Colon (tissue), 2 donors: ENCODE data around the gene TRIM66.

Source experiments
- FAIRE-seq: peaks from 2 replicates; lab custom pipeline; 2012; peaks lifted over from hg19 to GRCh38; lab: Jason Lieb, UNC
- donor health status: control.
- donor health status: control.

The TRIM66 gene

GRCh38 chr11:8605971-8606563, 76.4 kb downstream of the TRIM66 start:
- FAIRE-seq, result no peak

GRCh38 chr11:8604078-8604723, 78.3 kb downstream of the TRIM66 start:
- no peak for FAIRE-seq

GRCh38 chr11:8603696-8604077, 78.8 kb downstream of the TRIM66 start:
- FAIRE-seq, result no peak

GRCh38 chr11:8601376-8602133, 80.9 kb downstream of the TRIM66 start:
- FAIRE-seq, result no peak

GRCh38 chr11:8598506-8598905, 84.0 kb downstream of the TRIM66 start:
- FAIRE-seq, result no peak

GRCh38 chr11:8597182-8597581, 85.3 kb downstream of the TRIM66 start:
- no peak for FAIRE-seq

- no peak for FAIRE-seq
Observed at GRCh38 chr11:8596504-8597046, 85.9 kb downstream of the TRIM66 start.

- no peak for FAIRE-seq
Observed at GRCh38 chr11:8593935-8594909, 88.2 kb downstream of the TRIM66 start, which contains the start of gene STK33. STK33 (minus strand) TSS chr11:8594228; CDS start chr11:8474905, 119,323 bp downstream.

- FAIRE-seq, result no peak
Observed at GRCh38 chr11:8593455-8593854, 89.0 kb downstream of the TRIM66 start.

GRCh38 chr11:8587915-8588314, 94.5 kb downstream of the TRIM66 start:
- no peak for FAIRE-seq

- FAIRE-seq, result no peak
Observed at GRCh38 chr11:8586805-8587204, 95.7 kb downstream of the TRIM66 start.

GRCh38 chr11:8586184-8586583, 96.3 kb downstream of the TRIM66 start:
- no peak for FAIRE-seq

- no peak for FAIRE-seq
Observed at GRCh38 chr11:8584511-8584910, 98.0 kb downstream of the TRIM66 start.

GRCh38 chr11:8584082-8584481, 98.4 kb downstream of the TRIM66 start:
- FAIRE-seq, result no peak

GRCh38 chr11:8581300-8581699, 101.2 kb downstream of the TRIM66 start:
- no peak for FAIRE-seq

GRCh38 chr11:8577791-8578581, 104.5 kb downstream of the TRIM66 start:
- no peak for FAIRE-seq

GRCh38 chr11:8574798-8575197, 107.7 kb downstream of the TRIM66 start:
- no peak for FAIRE-seq

- no peak for FAIRE-seq
Observed at GRCh38 chr11:8573777-8574176, 108.7 kb downstream of the TRIM66 start.

GRCh38 chr11:8567602-8568198, 114.8 kb downstream of the TRIM66 start:
- no peak for FAIRE-seq

- peak; percentile 69 for FAIRE-seq
Observed at GRCh38 chr11:8566613-8567210, 115.8 kb downstream of the TRIM66 start.
